ENCODE data around the gene GPC3. TPM values are rescaled to one million over a fixed set of nuclear protein-coding genes. Genes with fewer than 3 reads are reported as not detected.

Gene GPC3
- polyA plus RNA-seq, 3 donors = not detected

GRCh38 chrX:134013092-134013497 lies 27.7 kb upstream of the GPC3 start:
- Histone ChIP-seq H3K27me3 (ENCODE audit: control insufficient read depth in 2 of 2, insufficient read depth in 2 of 2, low read length in 2 of 2) (no peaks in the 10 kb centered on the region), H3K9me3 (replicated peaks in 1 of 2; ENCODE audit: control insufficient read depth in 1 of 2, insufficient read depth in 1 of 2, low read length in 2 of 2) (no peaks in the 10 kb centered on the region), H3K4me1 (ENCODE audit: control insufficient read depth in 1 of 2, insufficient read depth in 2 of 2, low read length in 2 of 2) (no peaks in the 10 kb centered on the region), H4K20me1 (ENCODE audit: insufficient read depth, low read length) (no peaks in the 10 kb centered on the region), H3K79me2 (ENCODE audit: insufficient read depth, low read length) (no peaks in the 10 kb centered on the region), H3K4me2 (replicated peaks; ENCODE audit: extremely low read depth, low read length, poor library complexity, severe bottlenecking) (no peak overlapping the region), H3K9ac (ENCODE audit: insufficient read depth, low read length, poor library complexity, severe bottlenecking) (no peak overlapping the region), H2AFZ (ENCODE audit: insufficient read depth, low read depth, low read length, poor library complexity, severe bottlenecking) (no peak overlapping the region), H3K27ac (ENCODE audit: low read depth in 1 of 2, low read length in 2 of 2) (no peak overlapping the region), H3K36me3 (replicated peaks in 1 of 2; ENCODE audit: control insufficient read depth in 1 of 2, insufficient read depth in 2 of 2, low read length in 2 of 2) (no peaks in the 10 kb centered on the region), H3K4me3 (replicated peaks in 1 of 3; ENCODE audit: low read depth in 2 of 3, low read length in 3 of 3) (no peak overlapping the region)
- Mint-ChIP-seq H3K4me1 (no peaks in the 10 kb centered on the region), H3K36me3 (no peaks in the 10 kb centered on the region), H3K4me3 (no peak overlapping the region), H3K9me3 (peaks cover 0 to 3% (median 0%) of the 10 kb centered on the region in 7 donors), H3K27me3 (ENCODE audit: low read depth in 3 of 3) (peaks cover 0 to 3% (median 0%) of the 10 kb centered on the region in 3 donors), H3K27ac (no peak overlapping the region)
- DNase-seq = no peak
- no CpG with 5 or more reads among the region's 1 CpG for WGBS (ENCODE audit: insufficient coverage)
- intact Hi-C loops (cut with micrococcal nuclease) = no loop called here
- no peak for TF ChIP-seq CTCF (IDR thresholded peaks at IDR 0.05)

- Mint-ChIP-seq H3K4me3 (no peak overlapping the region), H3K27ac (no peak overlapping the region), H3K9me3 (peaks cover 0 to 3% (median 0%) of the 10 kb centered on the region in 7 donors), H3K4me1 (no peaks in the 10 kb centered on the region), H3K36me3 (no peaks in the 10 kb centered on the region), H3K27me3 (ENCODE audit: low read depth in 3 of 3) (peaks cover 0 to 3% (median 0%) of the 10 kb centered on the region in 3 donors)
- no peaks in the 10 kb centered on the region for H3K79me2 ChIP-seq (ENCODE audit: insufficient read depth, low read length)
- H3K27me3 ChIP-seq (ENCODE audit: control insufficient read depth in 2 of 2, insufficient read depth in 2 of 2, low read length in 2 of 2) = no peaks in the 10 kb centered on the region
- H4K20me1 ChIP-seq (ENCODE audit: insufficient read depth, low read length) = no peaks in the 10 kb centered on the region
- intact Hi-C loops (cut with micrococcal nuclease) = no loop called here
- DNase-seq = no peak
- H3K4me1 ChIP-seq (ENCODE audit: control insufficient read depth in 1 of 2, insufficient read depth in 2 of 2, low read length in 2 of 2) = no peaks in the 10 kb centered on the region
- no peaks in the 10 kb centered on the region for H3K36me3 ChIP-seq (replicated peaks in 1 of 2; ENCODE audit: control insufficient read depth in 1 of 2, insufficient read depth in 2 of 2, low read length in 2 of 2)
- TF ChIP-seq CTCF (IDR thresholded peaks at IDR 0.05) = no peak
- no peak overlapping the region for H3K27ac ChIP-seq (ENCODE audit: low read depth in 1 of 2, low read length in 2 of 2)
- H3K9me3 ChIP-seq (replicated peaks in 1 of 2; ENCODE audit: control insufficient read depth in 1 of 2, insufficient read depth in 1 of 2, low read length in 2 of 2) = no peaks in the 10 kb centered on the region
- no peak overlapping the region for H2AFZ ChIP-seq (ENCODE audit: insufficient read depth, low read depth, low read length, poor library complexity, severe bottlenecking)
- no peak overlapping the region for H3K4me3 ChIP-seq (replicated peaks in 1 of 3; ENCODE audit: low read depth in 2 of 3, low read length in 3 of 3)
- no peak overlapping the region for H3K4me2 ChIP-seq (replicated peaks; ENCODE audit: extremely low read depth, low read length, poor library complexity, severe bottlenecking)
- no CpG with 5 or more reads among the region's 1 CpG for WGBS (ENCODE audit: insufficient coverage)
- no peak overlapping the region for H3K9ac ChIP-seq (ENCODE audit: insufficient read depth, low read length, poor library complexity, severe bottlenecking)
Measured at GRCh38 chrX:134010690-134011089, 25.3 kb upstream of the GPC3 start.
